Measurements from ENCODE around the gene PRKD3.

DNA sequence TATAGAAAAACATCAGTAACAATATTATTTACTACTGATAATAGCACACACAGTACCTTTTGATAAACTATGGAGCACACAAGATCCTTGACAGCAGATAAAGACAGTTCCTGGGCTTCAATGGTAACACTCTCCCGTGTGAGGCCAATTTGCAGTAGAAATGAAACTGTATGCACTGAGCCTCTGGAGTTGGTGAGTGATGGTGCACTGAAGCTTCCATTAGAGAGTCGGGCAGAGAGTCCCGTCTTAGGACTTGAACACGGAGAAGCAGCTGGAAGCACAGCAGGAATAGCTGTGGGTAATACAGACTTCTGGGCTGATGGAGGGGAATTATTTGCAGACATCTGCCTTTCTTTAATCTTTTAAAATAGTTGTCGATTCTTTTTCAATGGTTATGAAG, 8.5 kb downstream of the PRKD3 start:
- TF ChIP-seq CREM (CRISPR knock-in tag; IDR thresholded peaks at IDR 0.05) (no peak), PRRX2 (CRISPR knock-in tag; IDR thresholded peaks at IDR 0.05) (no peak), SMAD4 (CRISPR knock-in tag; IDR thresholded peaks at IDR 0.05) (no peak), TEAD1 (CRISPR knock-in tag; IDR thresholded peaks at IDR 0.05) (no peak), CREB1 (CRISPR knock-in tag; IDR thresholded peaks at IDR 0.05) (no peak)
- TF ChIP-seq, protein P1, sequence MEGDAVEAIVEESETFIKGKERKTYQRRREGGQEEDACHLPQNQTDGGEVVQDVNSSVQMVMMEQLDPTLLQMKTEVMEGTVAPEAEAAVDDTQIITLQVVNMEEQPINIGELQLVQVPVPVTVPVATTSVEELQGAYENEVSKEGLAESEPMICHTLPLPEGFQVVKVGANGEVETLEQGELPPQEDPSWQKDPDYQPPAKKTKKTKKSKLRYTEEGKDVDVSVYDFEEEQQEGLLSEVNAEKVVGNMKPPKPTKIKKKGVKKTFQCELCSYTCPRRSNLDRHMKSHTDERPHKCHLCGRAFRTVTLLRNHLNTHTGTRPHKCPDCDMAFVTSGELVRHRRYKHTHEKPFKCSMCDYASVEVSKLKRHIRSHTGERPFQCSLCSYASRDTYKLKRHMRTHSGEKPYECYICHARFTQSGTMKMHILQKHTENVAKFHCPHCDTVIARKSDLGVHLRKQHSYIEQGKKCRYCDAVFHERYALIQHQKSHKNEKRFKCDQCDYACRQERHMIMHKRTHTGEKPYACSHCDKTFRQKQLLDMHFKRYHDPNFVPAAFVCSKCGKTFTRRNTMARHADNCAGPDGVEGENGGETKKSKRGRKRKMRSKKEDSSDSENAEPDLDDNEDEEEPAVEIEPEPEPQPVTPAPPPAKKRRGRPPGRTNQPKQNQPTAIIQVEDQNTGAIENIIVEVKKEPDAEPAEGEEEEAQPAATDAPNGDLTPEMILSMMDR (IDR thresholded peaks at IDR 0.05) = no peak
